Common myeloid progenitor, CD34-positive (primary cell): ENCODE results near the gene HCRT. TPM values are rescaled to one million over a fixed set of nuclear protein-coding genes. Genes with fewer than 3 reads are reported as not detected.

Experiments
- CTCF ChIA-PET: fragments of 350-600 bp; sonication (Branson Sonifier 250); formaldehyde crosslinking; loops from one replicate; lab custom pipeline; 2021; ENCODE audit warnings: antibody characterized with exemption; lab: Charles Lee
- POLR2A ChIA-PET: fragments of 350-600 bp; sonication (Branson Sonifier 250); formaldehyde crosslinking; loops from one replicate; lab custom pipeline; 2021; ENCODE audit warnings: antibody characterized with exemption; lab: Charles Lee
- DNase-seq, 3 donors: peaks; one replicate each; pipeline versions ENCODE4 v3.0.0 to v3.0.0-alpha.2; 2013
- H3K27ac ChIP-seq, 2 experiments: 1 replicate in 1 of 2; 2 replicates in 1 of 2; pipeline ENCODE4 v1.7.0; 2013; ENCODE audit warnings: inconsistent platforms in 2 of 2, low read length in 2 of 2, mild to moderate bottlenecking in 2 of 2, low read depth in 1 of 2, moderate library complexity in 1 of 2; ENCODE audit not compliant: severe bottlenecking in 2 of 2, insufficient read depth in 1 of 2, poor library complexity in 1 of 2
- H3K27me3 ChIP-seq, 5 experiments: replicated peaks in 2 of 5; 1 replicate in 3 of 5; 2 replicates in 2 of 5; pipeline versions ENCODE4 v1.6.1 to v1.7.0; 2013; ENCODE audit warnings: low read length in 4 of 5, mild to moderate bottlenecking in 2 of 5, moderate library complexity in 2 of 5, inconsistent platforms in 1 of 5; ENCODE audit not compliant: insufficient read depth in 5 of 5, control insufficient read depth in 4 of 5
- H3K36me3 ChIP-seq, 4 experiments: 1 replicate in 2 of 4; 2 replicates in 2 of 4; pipeline versions ENCODE4 v1.6.1 to v1.7.0; 2013; ENCODE audit warnings: low read length in 3 of 4, control low read depth in 1 of 4, mild to moderate bottlenecking in 1 of 4; ENCODE audit not compliant: control insufficient read depth in 4 of 4, insufficient read depth in 4 of 4
- H3K4me1 ChIP-seq, 4 experiments: 1 replicate in 3 of 4; 2 replicates in 1 of 4; pipeline versions ENCODE4 v1.6.1 to v1.7.1; 2013; ENCODE audit warnings: low read length in 3 of 4, mild to moderate bottlenecking in 3 of 4, control low read depth in 1 of 4, inconsistent platforms in 1 of 4, moderate library complexity in 1 of 4; ENCODE audit not compliant: control insufficient read depth in 4 of 4, insufficient read depth in 4 of 4; ENCODE audit errors: control extremely low read depth in 1 of 4
- H3K4me3 ChIP-seq, 7 experiments: 1 replicate in 4 of 7; 2 replicates in 3 of 7; pipeline versions ENCODE4 v1.5.1 to v1.7.0; 2013; ENCODE audit warnings: mild to moderate bottlenecking in 7 of 7, low read length in 6 of 7, moderate library complexity in 6 of 7, inconsistent platforms in 2 of 7, low read depth in 2 of 7, control low read depth in 1 of 7; ENCODE audit not compliant: insufficient read depth in 4 of 7, control insufficient read depth in 1 of 7; ENCODE audit errors: extremely low read depth in 1 of 7
- H3K9me3 ChIP-seq, 5 experiments: 1 replicate in 4 of 5; 2 replicates in 1 of 5; pipeline versions ENCODE4 v1.6.1 to v1.7.1; 2013; ENCODE audit warnings: low read length in 4 of 5, mild to moderate bottlenecking in 2 of 5, inconsistent platforms in 1 of 5, low read depth in 1 of 5, moderate library complexity in 1 of 5; ENCODE audit not compliant: control insufficient read depth in 4 of 5, insufficient read depth in 2 of 5; ENCODE audit errors: control extremely low read depth in 1 of 5
- WGBS: methylation state at CpG from one replicate; pipeline ENCODE4 v1.1.5; 2013; ENCODE audit not compliant: insufficient coverage; 5-methylcytosine and 5-hydroxymethylcytosine counted together
- polyA plus RNA-seq: library from polyadenylated mRNA; unstranded; fragments of 120-200 nt; gene quantifications from one replicate; pipeline ENCODE4 v1.2.1, GENCODE V29; 2013

The HCRT gene
- not detected for polyA plus RNA-seq

GRCh38 chr17:42184713-42185620 is at the start of gene HCRT:
TSS of gene HCRT (minus strand) at chr17:42185452. CDS start at chr17:42185365, 87 bp downstream.
- Histone ChIP-seq H3K36me3 (peaks cover 0 to 3% (median under 1%) of the 10 kb centered on the region in 4 experiments), H3K27me3 (peaks cover 0 to 24% (median 9%) of the 10 kb centered on the region in 5 experiments), H3K4me1 (peaks cover 3 to 53% (median 50%) of the 10 kb centered on the region in 4 experiments), H3K27ac (no peak within 1 kb of the TSS), H3K9me3 (no peaks in the 10 kb centered on the region), H3K4me3 (peak within 1 kb of the TSS in 4 of 7 experiments; percentile 19 to 88 (median 81))
- WGBS = 75% methylated on average over 7 of the region's 11 CpGs
- CTCF ChIA-PET = interaction anchor here (1.0 to 1.7 kb wide), 4 partner anchors 10 to 41 kb away, joined by 3 to 14 read pairs (median 3); partner anchors contain the start of gene GHDC
- POLR2A ChIA-PET = interaction anchor here (0.9 kb wide), 1 partner anchor 104 kb away, joined by 4 read pairs; the partner anchor contains the start of gene STAT5A
- DNase-seq = no peak

- Histone ChIP-seq H3K9me3 (no peaks in the 10 kb centered on the region), H3K36me3 (peaks cover 0 to 6% (median 3%) of the 10 kb centered on the region in 4 experiments), H3K27ac (no peak overlapping the region), H3K27me3 (no peaks in the 10 kb centered on the region), H3K4me3 (no peak overlapping the region), H3K4me1 (peaks cover 0 to 4% (median 0%) of the 10 kb centered on the region in 4 experiments)
- POLR2A ChIA-PET = no interaction called here
- no peak for DNase-seq
- CTCF ChIA-PET = no interaction called here
- 92% methylated on average over 1 of the region's 2 CpGs for WGBS
These were observed 48.7 kb upstream of the HCRT start for GRCh38 chr17:42233994-42234393.

- H3K27me3 ChIP-seq = no peaks in the 10 kb centered on the region
These were observed 47.9 kb upstream of the HCRT start for GRCh38 chr17:42233156-42233555.

GRCh38 chr17:42230225-42230624 is 45.0 kb upstream of the HCRT start:
- no peak overlapping the region for H3K4me3 ChIP-seq
- H3K9me3 ChIP-seq = no peaks in the 10 kb centered on the region
- H3K4me1 ChIP-seq = peaks cover 0 to 20% (median 3%) of the 10 kb centered on the region in 4 experiments
- 70% methylated on average over 2 of the region's 5 CpGs for WGBS
- CTCF ChIA-PET = interaction anchor here (0.6 to 1.5 kb wide), 6 partner anchors 14 to 45 kb away, joined by 3 to 6 read pairs (median 3); no protein-coding TSS in a partner anchor
- H3K27me3 ChIP-seq = no peaks in the 10 kb centered on the region
- DNase-seq = no peak
- peak overlapping the region in 1 of 2 experiments; percentile 2 for H3K27ac ChIP-seq
- peaks cover 4 to 14% (median 5%) of the 10 kb centered on the region in 4 experiments for H3K36me3 ChIP-seq
- POLR2A ChIA-PET = interaction anchor here (1.8 kb wide), 1 partner anchor 59 kb away, joined by 6 read pairs; the partner anchor contains the start of gene STAT5A

More at GRCh38 chr17:42233156-42233555, 47.9 kb upstream of the HCRT start:
- H3K36me3 ChIP-seq = peaks cover 3 to 6% (median 3%) of the 10 kb centered on the region in 4 experiments
- H3K27ac ChIP-seq = no peak overlapping the region
- ChIA-PET POLR2A (no interaction called here), CTCF (interaction anchor here (1.3 kb wide), 1 partner anchor 11 kb away, joined by 5 read pairs; no protein-coding TSS in a partner anchor)
- H3K9me3 ChIP-seq = no peaks in the 10 kb centered on the region
- no peak overlapping the region for H3K4me3 ChIP-seq
- H3K4me1 ChIP-seq = peaks cover 0 to 4% (median 2%) of the 10 kb centered on the region in 4 experiments
- no CpG with 5 or more reads among the region's 5 CpGs for whole genome bisulfite sequencing
- DNase-seq = no peak

GRCh38 chr17:42227849-42228700 is 42.8 kb upstream of the HCRT start:
- H3K9me3 ChIP-seq = no peaks in the 10 kb centered on the region
- H3K27ac ChIP-seq = peak overlapping the region in 1 of 2 experiments; percentile 39
- H3K4me1 ChIP-seq = peaks cover 0 to 31% (median 3%) of the 10 kb centered on the region in 4 experiments
- DNase-seq = no peak
- H3K27me3 ChIP-seq = no peaks in the 10 kb centered on the region
- 73% methylated on average over 10 of the region's 11 CpGs for WGBS
- ChIA-PET POLR2A (interaction anchor here (1.8 kb wide), 1 partner anchor 61 kb away, joined by 6 read pairs; the partner anchor contains the start of gene STAT5A), CTCF (interaction anchor here (0.7 to 1.4 kb wide), 3 partner anchors 9 to 12 kb away, joined by 3 to 5 read pairs (median 5); no protein-coding TSS in a partner anchor)
- no peak overlapping the region for H3K4me3 ChIP-seq
- peaks cover 5 to 29% (median 14%) of the 10 kb centered on the region in 4 experiments for H3K36me3 ChIP-seq

GRCh38 chr17:42225646-42226045 is 40.4 kb upstream of the HCRT start:
- H3K27ac ChIP-seq = no peak overlapping the region
- H3K27me3 ChIP-seq = no peaks in the 10 kb centered on the region
- ChIA-PET CTCF (interaction anchor here (1.2 to 5.4 kb wide), 2 partner anchors 23 to 69 kb away, joined by 4 to 66 read pairs; no protein-coding TSS in a partner anchor), POLR2A (no interaction called here)
- peaks cover 11 to 40% (median 20%) of the 10 kb centered on the region in 4 experiments for H3K36me3 ChIP-seq
- H3K4me3 ChIP-seq = peak overlapping the region in 1 of 7 experiments; percentile 5
- peak; percentile 50 to 83 (median 68) for DNase-seq
- H3K9me3 ChIP-seq = no peaks in the 10 kb centered on the region
- H3K4me1 ChIP-seq = peaks cover 0 to 33% (median 3%) of the 10 kb centered on the region in 4 experiments
- 7% methylated on average over 4 of the region's 5 CpGs for WGBS
